ENCODE measurements around the gene GPD2. TPM values are rescaled to one million over a fixed set of nuclear protein-coding genes. Genes with fewer than 3 reads are reported as not detected.

The GPD2 gene
- total RNA-seq, 1 experiment from 2014 or later = 62.5 TPM

- Mint-ChIP-seq H3K4me3 (ENCODE audit: unreplicated experiment) (peak overlapping the region; percentile 88), H3K27me3 (ENCODE audit: insufficient read depth, unreplicated experiment) (no peaks in the 10 kb centered on the region), H3K36me3 (ENCODE audit: insufficient read depth, unreplicated experiment) (no peaks in the 10 kb centered on the region), H3K27ac (ENCODE audit: low read depth, unreplicated experiment) (peak overlapping the region; percentile 77), H3K4me1 (ENCODE audit: insufficient read depth, unreplicated experiment) (peaks cover 34% of the 10 kb centered on the region), H3K9me3 (ENCODE audit: unreplicated experiment) (no peaks in the 10 kb centered on the region)
- DNase-seq (ENCODE audit: unreplicated experiment) = no peak
- POLR2A ChIA-PET = interaction anchor here (0.7 to 5.3 kb wide), 6 partner anchors 30 to 739 kb away, joined by 3 to 90 read pairs (median 28); partner anchors contain the start of gene NR4A2
- CTCF ChIA-PET = interaction anchor here (0.6 to 2.3 kb wide), 4 partner anchors 88 to 211 kb away, joined by 3 to 10 read pairs (median 4); no protein-coding TSS in a partner anchor
- no TSS peak for BruUV-seq (replicated peaks)
- intact Hi-C loops (cut with micrococcal nuclease) = no loop called here
- TF ChIP-seq, protein P1, sequence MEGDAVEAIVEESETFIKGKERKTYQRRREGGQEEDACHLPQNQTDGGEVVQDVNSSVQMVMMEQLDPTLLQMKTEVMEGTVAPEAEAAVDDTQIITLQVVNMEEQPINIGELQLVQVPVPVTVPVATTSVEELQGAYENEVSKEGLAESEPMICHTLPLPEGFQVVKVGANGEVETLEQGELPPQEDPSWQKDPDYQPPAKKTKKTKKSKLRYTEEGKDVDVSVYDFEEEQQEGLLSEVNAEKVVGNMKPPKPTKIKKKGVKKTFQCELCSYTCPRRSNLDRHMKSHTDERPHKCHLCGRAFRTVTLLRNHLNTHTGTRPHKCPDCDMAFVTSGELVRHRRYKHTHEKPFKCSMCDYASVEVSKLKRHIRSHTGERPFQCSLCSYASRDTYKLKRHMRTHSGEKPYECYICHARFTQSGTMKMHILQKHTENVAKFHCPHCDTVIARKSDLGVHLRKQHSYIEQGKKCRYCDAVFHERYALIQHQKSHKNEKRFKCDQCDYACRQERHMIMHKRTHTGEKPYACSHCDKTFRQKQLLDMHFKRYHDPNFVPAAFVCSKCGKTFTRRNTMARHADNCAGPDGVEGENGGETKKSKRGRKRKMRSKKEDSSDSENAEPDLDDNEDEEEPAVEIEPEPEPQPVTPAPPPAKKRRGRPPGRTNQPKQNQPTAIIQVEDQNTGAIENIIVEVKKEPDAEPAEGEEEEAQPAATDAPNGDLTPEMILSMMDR (IDR thresholded peaks at IDR 0.05; ENCODE audit: unreplicated experiment) = no peak
These were observed 822 bp upstream of the GPD2 start for GRCh38 chr2:156435396-156435717.

DNA sequence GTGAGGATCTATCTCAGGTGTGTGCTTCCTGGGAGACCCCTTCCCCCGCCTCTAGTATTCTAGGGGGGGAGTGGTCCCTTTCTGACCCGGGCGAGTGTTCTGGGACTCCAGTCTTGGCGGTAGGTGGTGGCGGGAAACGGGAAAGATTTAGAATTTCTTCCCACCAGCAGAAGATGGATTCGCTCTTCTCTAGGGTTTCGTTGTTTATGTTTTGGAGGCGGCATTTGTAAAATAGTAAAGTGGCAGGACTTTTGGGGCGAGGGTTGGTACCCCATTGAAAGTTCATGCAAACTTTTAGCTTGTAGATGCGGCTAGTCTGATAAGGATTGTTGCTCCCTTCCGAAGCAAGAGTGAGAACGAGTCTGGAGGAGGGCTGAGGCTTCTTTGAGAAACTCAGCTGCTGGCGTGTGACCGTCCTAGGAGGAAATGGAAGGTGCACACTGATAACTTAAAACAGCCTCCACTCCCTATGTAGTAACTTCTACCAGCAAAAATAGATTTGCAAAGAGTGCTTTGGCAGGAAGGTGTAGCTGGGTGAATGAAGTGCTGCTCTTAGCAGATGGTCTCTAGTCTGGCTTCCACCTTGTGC is 412 bp downstream of the GPD2 start:
- Mint-ChIP-seq H3K27ac (ENCODE audit: low read depth, unreplicated experiment) (peak overlapping the region; percentile 77), H3K36me3 (ENCODE audit: insufficient read depth, unreplicated experiment) (peaks cover 7% of the 10 kb centered on the region), H3K9me3 (ENCODE audit: unreplicated experiment) (no peaks in the 10 kb centered on the region), H3K27me3 (ENCODE audit: insufficient read depth, unreplicated experiment) (no peaks in the 10 kb centered on the region), H3K4me3 (ENCODE audit: unreplicated experiment) (peak overlapping the region; percentile 88), H3K4me1 (ENCODE audit: insufficient read depth, unreplicated experiment) (peaks cover 23% of the 10 kb centered on the region)
- peak; percentile 38 for DNase-seq (ENCODE audit: unreplicated experiment)
- TSS peak; percentile 60 for BruUV-seq (replicated peaks)
- TF ChIP-seq, protein P1 (IDR thresholded peaks at IDR 0.05; ENCODE audit: unreplicated experiment) = no peak
- ChIA-PET CTCF (interaction anchor here (0.5 to 3.2 kb wide), 10 partner anchors 18 to 153 kb away, joined by 3 to 28 read pairs (median 5); no protein-coding TSS in a partner anchor), POLR2A (interaction anchor here (0.7 to 5.3 kb wide), 18 partner anchors 9 to 1057 kb away, joined by 3 to 90 read pairs (median 7); partner anchors contain the start of gene NR4A2)
- intact Hi-C loops (cut with micrococcal nuclease) = loop anchor here (1.0 to 2.0 kb wide), 4 partner anchors 35 to 152 kb away; no protein-coding TSS in a partner anchor

DNA sequence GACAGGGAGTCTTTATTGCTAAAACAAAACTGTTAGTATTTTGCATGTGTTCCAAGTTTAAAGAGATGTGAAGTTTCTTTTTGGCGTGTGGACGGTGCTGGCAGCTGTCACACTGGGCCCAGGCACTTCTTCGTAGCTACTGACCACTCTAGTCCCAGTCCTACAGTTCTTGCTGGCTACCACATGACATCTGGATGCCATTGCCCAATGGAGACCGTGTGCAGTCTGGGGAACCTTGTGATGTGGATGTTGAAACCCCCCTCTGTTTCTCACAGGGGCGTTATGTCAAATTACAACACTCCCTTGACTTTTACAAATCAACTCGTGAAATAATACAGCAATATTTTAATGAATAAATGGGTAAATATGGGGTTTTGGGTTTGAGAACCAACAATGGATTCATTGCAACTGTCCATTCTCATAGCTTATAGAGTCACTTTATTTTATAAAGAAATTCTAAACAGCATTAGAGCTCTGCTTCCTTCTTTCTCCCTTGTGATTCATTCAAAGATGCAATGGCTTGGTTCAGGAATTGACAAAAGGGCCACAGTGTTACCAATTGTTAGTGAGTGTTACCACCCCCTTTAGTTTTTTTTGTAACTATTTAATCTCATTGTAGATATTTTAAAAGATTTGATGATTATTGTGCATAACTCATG is 1.2 kb downstream of the GPD2 start:
- Mint-ChIP-seq H3K36me3 (ENCODE audit: insufficient read depth, unreplicated experiment) (peaks cover 7% of the 10 kb centered on the region), H3K9me3 (ENCODE audit: unreplicated experiment) (no peaks in the 10 kb centered on the region), H3K4me3 (ENCODE audit: unreplicated experiment) (peak overlapping the region; percentile 88), H3K27ac (ENCODE audit: low read depth, unreplicated experiment) (peak overlapping the region; percentile 77), H3K4me1 (ENCODE audit: insufficient read depth, unreplicated experiment) (peaks cover 23% of the 10 kb centered on the region), H3K27me3 (ENCODE audit: insufficient read depth, unreplicated experiment) (no peaks in the 10 kb centered on the region)
- CTCF ChIA-PET = interaction anchor here (0.6 to 3.2 kb wide), 17 partner anchors 17 to 1061 kb away, joined by 3 to 28 read pairs (median 5); no protein-coding TSS in a partner anchor
- TF ChIP-seq, protein P1 (IDR thresholded peaks at IDR 0.05; ENCODE audit: unreplicated experiment) = no peak
- POLR2A ChIA-PET = interaction anchor here (0.7 to 5.3 kb wide), 19 partner anchors 8 to 1058 kb away, joined by 3 to 90 read pairs (median 7); partner anchors contain the start of gene NR4A2
- intact Hi-C loops (cut with micrococcal nuclease) = loop anchor here (2.0 kb wide), 3 partner anchors 39 to 151 kb away; no protein-coding TSS in a partner anchor
- peak; percentile 55 for DNase-seq (ENCODE audit: unreplicated experiment)
- no TSS peak for BruUV-seq (replicated peaks)

- Mint-ChIP-seq H3K9me3 (ENCODE audit: unreplicated experiment) (no peaks in the 10 kb centered on the region), H3K27me3 (ENCODE audit: insufficient read depth, unreplicated experiment) (no peaks in the 10 kb centered on the region), H3K4me3 (ENCODE audit: unreplicated experiment) (peak overlapping the region; percentile 88), H3K4me1 (ENCODE audit: insufficient read depth, unreplicated experiment) (peaks cover 23% of the 10 kb centered on the region), H3K36me3 (ENCODE audit: insufficient read depth, unreplicated experiment) (peaks cover 7% of the 10 kb centered on the region), H3K27ac (ENCODE audit: low read depth, unreplicated experiment) (peak overlapping the region; percentile 77)
- CTCF ChIA-PET = interaction anchor here (0.6 to 3.2 kb wide), 14 partner anchors 8 to 1061 kb away, joined by 3 to 28 read pairs (median 4); no protein-coding TSS in a partner anchor
- TF ChIP-seq, protein P1 (IDR thresholded peaks at IDR 0.05; ENCODE audit: unreplicated experiment) = no peak
- intact Hi-C loops (cut with micrococcal nuclease) = loop anchor here (2.0 kb wide), 3 partner anchors 39 to 151 kb away; no protein-coding TSS in a partner anchor
- DNase-seq (ENCODE audit: unreplicated experiment) = peak; percentile 74
- no TSS peak for BruUV-seq (replicated peaks)
- POLR2A ChIA-PET = interaction anchor here (1.1 to 5.3 kb wide), 14 partner anchors 17 to 455 kb away, joined by 3 to 90 read pairs (median 8); partner anchors contain the start of gene NR4A2
These were observed 1.8 kb downstream of the GPD2 start for GRCh38 chr2:156437931-156438410.
